VCaP (cell line): Measurements from ENCODE around the gene PRSS1.
"Not testable (repeated sequence)": the region's sequence is repeated elsewhere in the genome, so short reads cannot be mapped to it uniquely, and the experiment has no call there.

Source experiments
- H3K27ac ChIP-seq: fragments of 450-650 bp; 2 replicates; pipeline ENCODE4 v1.5.1; 2017
- TF ChIP-seq, protein P1 (sequence below): fragments of 450-650 bp; conservative IDR thresholded peaks from 2 replicates; pipeline ENCODE4 v1.5.1; 2017; ENCODE audit warnings: mild to moderate bottlenecking, moderate library complexity

PRSS1 gene

GRCh38 chr7:142762104-142762503 is 12.8 kb downstream of the PRSS1 start:
- H3K27ac ChIP-seq: no peak overlapping the region
- TF ChIP-seq, protein P1, sequence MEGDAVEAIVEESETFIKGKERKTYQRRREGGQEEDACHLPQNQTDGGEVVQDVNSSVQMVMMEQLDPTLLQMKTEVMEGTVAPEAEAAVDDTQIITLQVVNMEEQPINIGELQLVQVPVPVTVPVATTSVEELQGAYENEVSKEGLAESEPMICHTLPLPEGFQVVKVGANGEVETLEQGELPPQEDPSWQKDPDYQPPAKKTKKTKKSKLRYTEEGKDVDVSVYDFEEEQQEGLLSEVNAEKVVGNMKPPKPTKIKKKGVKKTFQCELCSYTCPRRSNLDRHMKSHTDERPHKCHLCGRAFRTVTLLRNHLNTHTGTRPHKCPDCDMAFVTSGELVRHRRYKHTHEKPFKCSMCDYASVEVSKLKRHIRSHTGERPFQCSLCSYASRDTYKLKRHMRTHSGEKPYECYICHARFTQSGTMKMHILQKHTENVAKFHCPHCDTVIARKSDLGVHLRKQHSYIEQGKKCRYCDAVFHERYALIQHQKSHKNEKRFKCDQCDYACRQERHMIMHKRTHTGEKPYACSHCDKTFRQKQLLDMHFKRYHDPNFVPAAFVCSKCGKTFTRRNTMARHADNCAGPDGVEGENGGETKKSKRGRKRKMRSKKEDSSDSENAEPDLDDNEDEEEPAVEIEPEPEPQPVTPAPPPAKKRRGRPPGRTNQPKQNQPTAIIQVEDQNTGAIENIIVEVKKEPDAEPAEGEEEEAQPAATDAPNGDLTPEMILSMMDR: no peak

GRCh38 chr7:142767451-142767850 is 18.2 kb downstream of the PRSS1 start:
- H3K27ac ChIP-seq: no peak overlapping the region
- TF ChIP-seq, protein P1: no peak

- TF ChIP-seq, protein P1: no peak
- no peak overlapping the region for H3K27ac ChIP-seq
Observed at GRCh38 chr7:142767861-142768260, 18.6 kb downstream of the PRSS1 start.

- not testable (repeated sequence) for H3K27ac ChIP-seq
Observed at GRCh38 chr7:142768885-142769284, 19.6 kb downstream of the PRSS1 start.

DNA sequence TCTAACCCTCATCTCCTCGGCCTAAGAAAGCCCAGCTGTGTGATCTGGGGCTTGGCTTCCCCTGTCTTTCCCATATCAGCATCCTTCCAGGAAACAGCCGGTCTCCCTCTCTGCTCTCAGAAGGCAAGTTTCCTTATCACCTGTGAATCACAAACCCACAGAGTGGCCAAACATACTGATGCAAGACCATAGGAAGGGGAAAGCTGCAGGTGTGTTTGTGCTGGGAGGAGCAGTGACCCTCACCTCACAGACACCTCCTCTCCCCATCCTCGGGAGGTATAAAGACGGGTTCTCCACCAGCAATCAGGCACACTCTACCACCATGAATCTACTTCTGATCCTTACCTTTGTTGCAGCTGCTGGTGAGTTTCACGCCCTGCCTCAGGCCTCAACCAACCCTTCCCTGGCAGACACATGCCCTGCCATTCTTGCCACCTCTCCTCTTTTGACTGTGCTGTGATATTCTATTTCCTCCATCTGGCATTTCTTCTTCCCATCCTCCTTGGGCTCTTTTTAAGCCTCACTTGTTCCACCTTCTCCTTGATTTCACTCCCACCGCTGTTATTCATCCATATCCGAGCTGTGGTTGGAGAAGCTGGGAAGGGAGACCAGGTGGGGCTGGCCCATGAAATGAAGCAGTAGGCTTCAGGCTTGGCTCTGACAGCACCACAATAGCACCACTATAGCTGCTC is 21.5 kb downstream of the PRSS1 start, which contains the start of gene PRSS2:
Gene PRSS2 (plus strand): TSS at position 310 of the 692 bp plus-strand sequence. CDS start 13 bp downstream, at position 323.
- H3K27ac ChIP-seq: no peak within 1 kb of the TSS
- TF ChIP-seq, protein P1: no peak

DNA sequence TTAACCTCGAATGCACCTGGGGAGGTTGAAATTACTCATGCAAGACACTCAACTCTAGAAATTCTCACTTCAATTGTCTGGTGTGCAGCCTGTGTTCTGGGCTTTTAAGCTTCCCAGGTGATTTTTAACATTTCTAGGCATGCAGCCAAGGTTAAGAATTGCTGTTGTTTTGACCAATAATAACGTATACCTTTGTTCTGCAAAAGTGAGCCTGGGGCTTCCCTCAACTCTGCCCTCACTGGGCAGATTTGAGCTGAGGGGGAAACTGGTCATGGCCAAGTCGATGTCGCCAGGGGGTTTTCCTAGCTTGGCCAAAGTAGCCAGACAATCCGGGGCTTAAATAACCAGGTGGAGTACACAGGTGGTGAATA is 22.1 kb downstream of the PRSS1 start:
- H3K27ac ChIP-seq: no peak overlapping the region
- TF ChIP-seq, protein P1: no peak

- H3K27ac ChIP-seq: no peak overlapping the region
- TF ChIP-seq, protein P1: no peak
Observed at GRCh38 chr7:142772051-142772450, 22.8 kb downstream of the PRSS1 start.

DNA sequence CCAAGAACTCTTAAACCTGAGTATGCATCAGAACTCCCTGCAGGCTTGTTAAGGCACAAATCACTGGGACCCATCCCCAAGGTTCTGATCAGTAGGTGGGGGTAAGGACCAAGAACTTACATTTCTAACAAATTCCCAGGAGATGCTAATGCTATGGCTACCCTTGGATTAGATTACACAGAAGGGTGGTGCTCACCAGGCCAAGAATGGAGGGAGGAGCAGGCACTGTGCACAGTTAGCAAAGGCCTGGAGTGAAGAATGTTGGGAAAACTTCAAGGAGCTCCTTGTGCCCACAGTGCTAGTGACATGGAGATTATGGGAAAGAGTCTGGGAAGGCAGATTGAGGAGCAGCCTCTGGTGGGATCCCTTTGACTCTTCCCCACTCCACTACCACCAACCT is 23.4 kb downstream of the PRSS1 start:
- TF ChIP-seq, protein P1: no peak

More for the DNA sequence above, 23.4 kb downstream of the PRSS1 start:
- H3K27ac ChIP-seq: no peak overlapping the region
